Right lobe of liver (tissue), 4 donors: ENCODE measurements around the gene RFXAP.

Source experiments
- POLR2A ChIP-seq: fragments of 450-650 bp; IDR thresholded peaks from one replicate; pipeline ENCODE4 v1.6.1; 2017; ENCODE audit warnings: antibody characterized with exemption, mild to moderate bottlenecking
- TF ChIP-seq, protein P1 (sequence below), 4 donors: fragments of 200-600 bp in 3 of 4; fragments of 450-650 bp in 1 of 4; IDR thresholded peaks; one replicate each; pipeline versions ENCODE4 v1.5.1 to v1.8.0; 2016 to 2022; ENCODE audit warnings: antibody characterized with exemption in 4 of 4, mild to moderate bottlenecking in 2 of 4
- donor health status: DM: no; HTN: no; CAD: no.
- donor health status: DM: no; HTN: no; CAD: no.
- donor health status: DM: no; HTN: yes; CAD: no.

GRCh38 chr13:36795463-36795862 is 23.6 kb upstream of the RFXAP start:
- no peak for TF ChIP-seq POLR2A
- TF ChIP-seq, protein P1, sequence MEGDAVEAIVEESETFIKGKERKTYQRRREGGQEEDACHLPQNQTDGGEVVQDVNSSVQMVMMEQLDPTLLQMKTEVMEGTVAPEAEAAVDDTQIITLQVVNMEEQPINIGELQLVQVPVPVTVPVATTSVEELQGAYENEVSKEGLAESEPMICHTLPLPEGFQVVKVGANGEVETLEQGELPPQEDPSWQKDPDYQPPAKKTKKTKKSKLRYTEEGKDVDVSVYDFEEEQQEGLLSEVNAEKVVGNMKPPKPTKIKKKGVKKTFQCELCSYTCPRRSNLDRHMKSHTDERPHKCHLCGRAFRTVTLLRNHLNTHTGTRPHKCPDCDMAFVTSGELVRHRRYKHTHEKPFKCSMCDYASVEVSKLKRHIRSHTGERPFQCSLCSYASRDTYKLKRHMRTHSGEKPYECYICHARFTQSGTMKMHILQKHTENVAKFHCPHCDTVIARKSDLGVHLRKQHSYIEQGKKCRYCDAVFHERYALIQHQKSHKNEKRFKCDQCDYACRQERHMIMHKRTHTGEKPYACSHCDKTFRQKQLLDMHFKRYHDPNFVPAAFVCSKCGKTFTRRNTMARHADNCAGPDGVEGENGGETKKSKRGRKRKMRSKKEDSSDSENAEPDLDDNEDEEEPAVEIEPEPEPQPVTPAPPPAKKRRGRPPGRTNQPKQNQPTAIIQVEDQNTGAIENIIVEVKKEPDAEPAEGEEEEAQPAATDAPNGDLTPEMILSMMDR (IDR thresholded peaks at IDR 0.05), result no peak
